ENCODE measurements around the gene PNKP.

- TF ChIP-seq EZH2 (IDR thresholded peaks at IDR 0.05; ENCODE audit: borderline replicate concordance, low read length), result no peak
- no peak for TF ChIP-seq CTCF (conservative IDR thresholded peaks at IDR 0.05 in 1 of 2, IDR thresholded peaks at IDR 0.05 in 1 of 2; ENCODE audit: extremely low read depth in 1 of 2, insufficient read depth in 1 of 2, low read depth in 1 of 2, low read length in 2 of 2)
These were observed 9.9 kb upstream of the PNKP start, which contains the start of the genes AKT1S1 and TBC1D17 for GRCh38 chr19:49877020-49877878.
